Natural killer cell (primary cell): Measurements from ENCODE around the gene CACUL1. TPM values are rescaled to one million over a fixed set of nuclear protein-coding genes. Genes with fewer than 3 reads are reported as not detected.
"Not testable (repeated sequence)": the region's sequence is repeated elsewhere in the genome, so short reads cannot be mapped to it uniquely, and the experiment has no call there.

ENCODE experiments used
- ATAC-seq, 3 donors: fragments of 150-1000 bp in 2 of 3; fragments of 200-7000 bp in 1 of 3; cut with Tn5 transposase; 1 replicate in 1 of 3; 2 replicates in 2 of 3; pipeline ENCODE4 v1.10.0; 2021; ENCODE audit warnings: mild to moderate bottlenecking in 2 of 3, moderate library complexity in 2 of 3
- DNase-seq, 2 donors: peaks; one replicate each; pipeline versions ENCODE4 v3.0.0 to v3.0.0-alpha.2; 2013 to 2021; ENCODE audit warnings: mixed read lengths in 1 of 2
- H3K27ac ChIP-seq: one replicate; pipeline ENCODE4 v1.5.1; 2013; ENCODE audit warnings: mild to moderate bottlenecking, low read length
- H3K27me3 ChIP-seq: one replicate; pipeline ENCODE4 v1.6.1; 2013; ENCODE audit warnings: low read length; ENCODE audit not compliant: control insufficient read depth, insufficient read depth
- H3K36me3 ChIP-seq: one replicate; pipeline ENCODE4 v1.6.1; 2013; ENCODE audit warnings: low read length; ENCODE audit not compliant: control insufficient read depth, insufficient read depth
- H3K4me1 ChIP-seq: one replicate; pipeline ENCODE4 v1.6.1; 2013; ENCODE audit warnings: low read length; ENCODE audit not compliant: control insufficient read depth, insufficient read depth
- H3K4me3 ChIP-seq: one replicate; pipeline ENCODE4 v1.5.1; 2013; ENCODE audit warnings: low read length
- H3K9me3 ChIP-seq: one replicate; pipeline ENCODE4 v1.6.1; 2013; ENCODE audit warnings: low read length; ENCODE audit not compliant: control insufficient read depth, insufficient read depth
- H3K27ac Mint-ChIP-seq, 2 donors: one replicate each; pipeline ENCODE4 v1.8.0; 2022; ENCODE audit warnings: mild to moderate bottlenecking in 2 of 2, mixed read lengths in 2 of 2, moderate library complexity in 1 of 2
- H3K27me3 Mint-ChIP-seq, 2 donors: one replicate each; pipeline ENCODE4 v1.8.0; 2022; ENCODE audit warnings: low read depth in 2 of 2, mixed read lengths in 2 of 2
- H3K36me3 Mint-ChIP-seq: one replicate; pipeline ENCODE4 v1.8.0; 2022; ENCODE audit warnings: mixed read lengths
- H3K4me1 Mint-ChIP-seq, 2 donors: one replicate each; pipeline ENCODE4 v1.8.0; 2022; ENCODE audit warnings: mixed read lengths in 2 of 2
- H3K4me3 Mint-ChIP-seq: one replicate; pipeline ENCODE4 v1.8.0; 2022; ENCODE audit warnings: mild to moderate bottlenecking, moderate library complexity, mixed read lengths
- H3K9me3 Mint-ChIP-seq, 2 donors: one replicate each; pipeline ENCODE4 v1.8.0; 2022; ENCODE audit warnings: mixed read lengths in 2 of 2
- WGBS: methylation state at CpG from one replicate; pipeline ENCODE4 v1.1.7; 2013; ENCODE audit warnings: missing lambda C conversion rate; ENCODE audit not compliant: insufficient coverage; 5-methylcytosine and 5-hydroxymethylcytosine counted together
- intact Hi-C: fragments of 100-400 bp; cut with micrococcal nuclease; formaldehyde crosslinking; loops from one replicate; pipeline ENCODE4 v1.14.2; 2022
- total RNA-seq, 4 donors: library from RNA; stranded (reverse); fragments of 120-200 nt in 1 of 4; gene quantifications; one replicate each; pipeline versions ENCODE4 v1.2.3 to v1.2.4, GENCODE V29; 2013 to 2022
- TF ChIP-seq, protein P1 (sequence below): fragments of 200-600 bp; IDR thresholded peaks from one replicate; pipeline ENCODE4 v1.8.0; 2022; ENCODE audit warnings: antibody characterized with exemption

Gene CACUL1
- total RNA-seq, 3 donors from 2014 or later (not counting 1 experiment from before 2014, with no cell fraction given) = 45.4 to 65.9 (median 47.6) TPM

DNA sequence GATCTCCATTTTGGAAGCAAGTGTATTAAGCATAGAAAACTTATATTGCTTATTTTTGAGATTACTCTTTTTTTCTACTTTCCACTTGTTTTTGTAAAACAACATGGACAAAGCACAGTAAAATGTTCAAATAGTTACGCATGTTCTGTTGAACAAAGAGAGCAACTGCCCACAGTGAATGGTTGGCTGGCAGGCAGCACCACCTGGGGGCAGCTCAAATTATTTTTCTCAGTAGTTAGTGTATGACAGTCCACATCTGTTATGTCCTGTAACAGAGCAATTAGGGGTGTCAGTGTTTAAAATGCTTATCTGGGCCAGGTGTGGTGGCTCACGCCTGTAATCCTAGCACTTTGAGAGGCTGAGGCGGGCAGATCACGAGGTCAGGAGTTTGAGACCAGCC, 46.1 kb upstream of the CACUL1 start:
- Mint-ChIP-seq H3K9me3 (no peaks in the 10 kb centered on the region), H3K4me1 (no peaks in the 10 kb centered on the region), H3K4me3 (no peak overlapping the region), H3K27me3 (peaks cover 20 to 28% of the 10 kb centered on the region in 2 donors), H3K36me3 (no peaks in the 10 kb centered on the region), H3K27ac (no peak overlapping the region)
- Histone ChIP-seq H3K36me3 (no peaks in the 10 kb centered on the region), H3K27ac (no peak overlapping the region), H3K27me3 (no peaks in the 10 kb centered on the region), H3K4me1 (no peaks in the 10 kb centered on the region), H3K4me3 (no peak overlapping the region), H3K9me3 (no peaks in the 10 kb centered on the region)
- intact Hi-C loops = loop anchor here (5.0 kb wide), 1 partner anchor 234 kb away; no protein-coding TSS in a partner anchor
- TF ChIP-seq, protein P1, sequence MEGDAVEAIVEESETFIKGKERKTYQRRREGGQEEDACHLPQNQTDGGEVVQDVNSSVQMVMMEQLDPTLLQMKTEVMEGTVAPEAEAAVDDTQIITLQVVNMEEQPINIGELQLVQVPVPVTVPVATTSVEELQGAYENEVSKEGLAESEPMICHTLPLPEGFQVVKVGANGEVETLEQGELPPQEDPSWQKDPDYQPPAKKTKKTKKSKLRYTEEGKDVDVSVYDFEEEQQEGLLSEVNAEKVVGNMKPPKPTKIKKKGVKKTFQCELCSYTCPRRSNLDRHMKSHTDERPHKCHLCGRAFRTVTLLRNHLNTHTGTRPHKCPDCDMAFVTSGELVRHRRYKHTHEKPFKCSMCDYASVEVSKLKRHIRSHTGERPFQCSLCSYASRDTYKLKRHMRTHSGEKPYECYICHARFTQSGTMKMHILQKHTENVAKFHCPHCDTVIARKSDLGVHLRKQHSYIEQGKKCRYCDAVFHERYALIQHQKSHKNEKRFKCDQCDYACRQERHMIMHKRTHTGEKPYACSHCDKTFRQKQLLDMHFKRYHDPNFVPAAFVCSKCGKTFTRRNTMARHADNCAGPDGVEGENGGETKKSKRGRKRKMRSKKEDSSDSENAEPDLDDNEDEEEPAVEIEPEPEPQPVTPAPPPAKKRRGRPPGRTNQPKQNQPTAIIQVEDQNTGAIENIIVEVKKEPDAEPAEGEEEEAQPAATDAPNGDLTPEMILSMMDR = no peak
- DNase-seq (peak in 1 of 2 donors; percentile 26), ATAC-seq (no peak)
- WGBS = 70% methylated on average over 4 of the region's 4 CpGs

DNA sequence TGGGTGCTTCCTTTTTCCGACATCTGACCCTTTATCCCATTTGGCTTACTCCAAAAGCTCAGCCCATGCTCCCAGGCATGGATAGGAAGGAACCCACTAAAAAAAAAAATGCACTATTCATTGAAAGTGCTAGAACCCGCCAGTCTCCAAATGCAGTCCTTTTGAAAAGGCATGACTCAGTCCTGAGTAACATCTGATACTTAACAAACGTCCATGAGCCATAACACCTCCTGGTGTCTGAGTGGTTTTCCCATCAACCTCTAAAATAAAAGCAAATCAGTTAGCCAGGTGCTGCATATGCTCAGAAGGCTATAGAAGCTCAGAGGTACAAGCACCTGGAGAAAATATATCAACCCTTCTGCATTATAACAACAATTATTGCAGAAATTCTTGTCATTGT, 45.0 kb upstream of the CACUL1 start:
- no peak for DNase-seq
- WGBS = 61% methylated on average over 3 of the region's 3 CpGs
- Mint-ChIP-seq H3K4me1 (no peaks in the 10 kb centered on the region), H3K27me3 (peaks cover 24 to 32% of the 10 kb centered on the region in 2 donors), H3K4me3 (no peak overlapping the region), H3K36me3 (no peaks in the 10 kb centered on the region), H3K27ac (no peak overlapping the region), H3K9me3 (no peaks in the 10 kb centered on the region)
- TF ChIP-seq, protein P1 = no peak
- no peak overlapping the region for H3K4me3 ChIP-seq
- H3K36me3 ChIP-seq = no peaks in the 10 kb centered on the region
- H3K27me3 ChIP-seq = no peaks in the 10 kb centered on the region
- ATAC-seq = no peak
- H3K4me1 ChIP-seq = no peaks in the 10 kb centered on the region
- H3K27ac ChIP-seq = no peak overlapping the region
- intact Hi-C loops = loop anchor here (5.0 kb wide), 1 partner anchor 232 kb away; no protein-coding TSS in a partner anchor
- H3K9me3 ChIP-seq = no peaks in the 10 kb centered on the region

DNA sequence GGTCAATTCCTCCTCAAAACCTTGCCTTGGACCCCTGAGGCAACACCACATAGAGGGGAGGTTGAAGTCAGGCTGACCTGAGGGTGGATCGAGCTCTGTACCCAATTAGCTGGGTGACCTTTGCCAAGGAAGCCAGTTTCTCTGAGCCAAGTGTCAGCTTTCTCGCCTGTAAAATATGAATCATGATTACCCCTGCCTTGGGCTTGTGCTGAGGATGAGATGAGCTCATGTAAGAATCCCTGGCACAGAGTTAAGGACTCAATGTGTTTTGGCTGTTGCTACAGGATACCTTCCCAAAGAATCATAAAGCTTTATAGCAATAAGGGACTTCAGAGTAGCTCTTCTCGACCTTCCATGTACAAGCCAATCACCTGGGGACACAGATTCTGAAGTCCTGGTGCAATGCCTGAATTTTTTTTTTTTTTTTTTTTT, 43.5 kb upstream of the CACUL1 start:
- intact Hi-C loops = no loop called here
- Histone ChIP-seq H3K4me1 (no peaks in the 10 kb centered on the region), H3K27ac (no peak overlapping the region), H3K4me3 (no peak overlapping the region), H3K27me3 (no peaks in the 10 kb centered on the region), H3K36me3 (no peaks in the 10 kb centered on the region), H3K9me3 (no peaks in the 10 kb centered on the region)
- ATAC-seq (no peak), DNase-seq (no peak)
- Mint-ChIP-seq H3K27me3 (peaks cover 24 to 28% of the 10 kb centered on the region in 2 donors), H3K9me3 (no peaks in the 10 kb centered on the region), H3K36me3 (no peaks in the 10 kb centered on the region), H3K4me3 (no peak overlapping the region), H3K27ac (no peak overlapping the region), H3K4me1 (no peaks in the 10 kb centered on the region)
- TF ChIP-seq, protein P1 = no peak
- WGBS = 74% methylated on average over 3 of the region's 3 CpGs

DNA sequence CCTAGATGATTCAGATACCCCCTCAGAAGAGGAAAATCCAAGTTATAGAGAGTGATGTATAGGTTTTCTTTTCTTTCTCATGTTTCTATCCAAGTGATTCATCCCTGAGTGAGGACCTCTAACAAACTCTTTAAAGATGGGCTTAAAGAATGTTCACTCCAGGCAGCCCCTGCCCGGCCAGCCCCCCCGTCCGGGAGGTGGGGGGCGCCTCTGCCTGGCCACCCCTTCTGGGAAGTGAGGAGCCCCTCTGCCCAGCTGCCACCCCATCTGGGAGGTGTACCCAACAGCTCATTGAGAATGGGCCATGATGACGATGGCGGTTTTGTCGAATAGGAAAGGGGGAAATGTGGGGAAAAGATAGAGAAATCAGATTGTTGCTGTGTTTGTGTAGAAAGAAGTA, 40.2 kb upstream of the CACUL1 start:
- DNase-seq, H3K4me1 ChIP-seq, H3K9me3 Mint-ChIP-seq, H3K4me1 Mint-ChIP-seq, H3K27me3 ChIP-seq, intact Hi-C loops, ATAC-seq, H3K4me3 Mint-ChIP-seq, H3K27ac Mint-ChIP-seq, H3K36me3 ChIP-seq, H3K9me3 ChIP-seq, H3K36me3 Mint-ChIP-seq, H3K27ac ChIP-seq, H3K4me3 ChIP-seq: not testable (repeated sequence)
- WGBS = 95% methylated on average over 7 of the region's 7 CpGs
- H3K27me3 Mint-ChIP-seq = peaks cover 26 to 27% of the 10 kb centered on the region in 2 donors
